NCI-H526 treated with DMSO at 0.1 percent for 48 hours (cell line): ENCODE data around the gene CLEC4M.

Experiments
- DNase-seq: peaks from one replicate; lab custom pipeline; 2025; lab: John Stamatoyannopoulos, UW

Gene CLEC4M, protein sequence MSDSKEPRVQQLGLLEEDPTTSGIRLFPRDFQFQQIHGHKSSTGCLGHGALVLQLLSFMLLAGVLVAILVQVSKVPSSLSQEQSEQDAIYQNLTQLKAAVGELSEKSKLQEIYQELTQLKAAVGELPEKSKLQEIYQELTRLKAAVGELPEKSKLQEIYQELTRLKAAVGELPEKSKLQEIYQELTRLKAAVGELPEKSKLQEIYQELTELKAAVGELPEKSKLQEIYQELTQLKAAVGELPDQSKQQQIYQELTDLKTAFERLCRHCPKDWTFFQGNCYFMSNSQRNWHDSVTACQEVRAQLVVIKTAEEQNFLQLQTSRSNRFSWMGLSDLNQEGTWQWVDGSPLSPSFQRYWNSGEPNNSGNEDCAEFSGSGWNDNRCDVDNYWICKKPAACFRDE

GRCh38 chr19:7762719-7763293 lies at the start of gene CLEC4M:
TSS of gene CLEC4M (plus strand) at chr19:7763243. CDS start at chr19:7763267, 24 bp downstream.
- DNase-seq = no peak

GRCh38 chr19:7715671-7716070 lies 47.4 kb upstream of the CLEC4M start:
- DNase-seq = no peak

GRCh38 chr19:7716762-7717161 lies 46.3 kb upstream of the CLEC4M start:
- no peak for DNase-seq

- no peak for DNase-seq
These were observed 44.4 kb upstream of the CLEC4M start for GRCh38 chr19:7718668-7719067.

DNA sequence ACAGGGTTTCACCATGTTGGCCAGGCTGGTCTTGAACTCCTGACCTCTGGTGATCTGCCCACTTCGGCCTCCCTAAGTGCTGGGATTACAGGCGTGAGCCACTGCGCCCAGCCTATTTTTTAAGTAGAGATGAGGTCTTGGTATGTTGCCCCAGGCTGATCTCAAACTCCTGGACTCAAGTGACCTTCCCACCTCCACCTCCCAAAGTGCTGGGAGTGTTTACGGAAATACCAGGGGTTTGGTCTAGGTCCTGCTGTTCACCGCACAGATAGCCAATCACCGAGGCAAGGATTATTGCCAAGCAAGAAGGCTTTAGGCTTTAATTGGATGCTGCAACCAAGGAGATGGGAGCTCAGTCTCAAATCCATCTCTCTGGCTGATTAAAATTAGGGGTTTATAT lies 42.7 kb upstream of the CLEC4M start:
- no peak for DNase-seq

- no peak for DNase-seq
These were observed 40.8 kb upstream of the CLEC4M start for GRCh38 chr19:7722231-7722651.

DNA sequence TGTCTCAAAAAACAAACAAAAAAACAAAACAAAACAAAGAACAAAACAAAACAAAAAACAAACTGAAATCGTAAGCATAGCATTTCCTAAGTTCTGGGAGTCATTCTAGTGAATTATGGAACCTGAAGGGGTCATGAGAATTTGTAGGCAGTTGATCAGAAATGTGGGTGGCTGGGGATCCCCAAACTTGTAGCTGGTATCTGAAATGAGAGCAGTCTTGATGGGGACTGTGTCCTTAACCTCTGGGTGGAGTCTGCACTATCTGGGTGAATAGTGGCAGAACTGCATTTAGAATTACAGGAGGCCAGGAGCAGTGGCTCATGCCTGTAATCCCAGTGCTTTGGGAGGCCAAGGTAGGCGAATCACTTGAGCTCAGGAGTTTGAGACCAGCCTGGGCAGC lies 37.3 kb upstream of the CLEC4M start:
- DNase-seq = no peak

GRCh38 chr19:7729211-7729610 lies 33.8 kb upstream of the CLEC4M start:
- DNase-seq = no peak

- no peak for DNase-seq
These were observed 33.2 kb upstream of the CLEC4M start for GRCh38 chr19:7729831-7730285.

GRCh38 chr19:7730286-7731217 lies 32.5 kb upstream of the CLEC4M start:
- no peak for DNase-seq

- DNase-seq = no peak
These were observed 31.8 kb upstream of the CLEC4M start for GRCh38 chr19:7731218-7731595.

DNA sequence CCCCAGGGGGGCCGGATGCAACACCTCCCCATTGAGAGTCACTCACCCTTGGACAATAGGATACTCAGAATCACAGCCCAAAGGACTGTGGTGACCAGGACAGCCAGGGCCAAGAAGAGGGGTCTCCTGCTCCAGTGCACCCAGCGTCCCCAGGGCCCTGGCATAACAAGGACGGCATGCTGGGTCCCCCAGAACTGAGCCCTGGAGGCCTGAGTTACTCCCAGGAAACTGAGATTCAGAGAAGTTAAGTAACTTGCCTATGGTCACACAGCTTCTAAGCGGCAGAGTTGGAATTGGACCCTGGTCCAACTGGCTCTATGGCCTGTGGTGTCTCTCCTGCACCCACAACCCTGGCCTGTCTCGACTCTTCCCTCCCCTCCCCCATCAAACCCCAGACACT lies 31.4 kb upstream of the CLEC4M start:
- DNase-seq = no peak

DNA sequence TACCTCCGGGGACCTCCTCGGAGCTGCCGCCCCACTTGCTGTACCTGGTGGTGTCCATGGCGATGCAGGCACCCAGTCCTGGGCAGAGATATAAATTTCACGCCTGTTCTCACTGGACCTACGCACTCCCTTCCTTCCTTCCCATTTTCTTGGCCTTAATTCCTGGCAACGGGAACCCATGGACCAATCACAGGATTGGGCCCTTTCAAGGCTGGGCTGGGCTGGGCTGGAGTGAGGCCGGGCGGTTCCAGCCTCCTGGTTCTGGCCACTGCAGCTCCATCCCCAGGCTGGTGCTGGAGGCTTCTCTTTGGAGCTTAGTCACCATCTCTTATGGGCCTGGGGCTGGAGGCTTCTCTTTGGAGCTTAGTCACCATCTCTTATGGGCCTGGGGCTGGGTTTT lies 31.0 kb upstream of the CLEC4M start, which contains the start of gene CLEC4G:
TSS of gene CLEC4G (minus strand) at position 66 of the 400 bp plus-strand sequence. CDS start at position 58, 8 bp downstream.
- no peak for DNase-seq

DNA sequence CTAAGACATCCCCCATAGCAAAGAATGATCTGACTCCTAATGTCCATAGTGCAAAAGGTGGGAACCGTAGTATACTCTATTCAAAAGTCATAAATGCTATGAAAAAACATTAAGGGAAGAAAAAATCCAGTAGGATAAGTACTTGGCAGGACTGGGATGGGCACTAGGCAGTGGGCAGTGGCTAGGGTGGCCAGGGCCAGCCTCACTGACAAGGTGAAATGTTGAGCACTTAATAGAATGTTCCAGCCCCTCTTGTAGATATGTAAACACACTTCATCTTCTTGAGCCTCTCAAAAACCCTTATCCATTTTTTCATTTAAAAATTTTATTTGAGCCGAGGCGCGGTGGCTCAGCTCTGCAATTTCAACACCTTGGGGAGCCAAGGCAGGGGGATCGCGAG lies 29.7 kb upstream of the CLEC4M start:
- DNase-seq = no peak

DNA sequence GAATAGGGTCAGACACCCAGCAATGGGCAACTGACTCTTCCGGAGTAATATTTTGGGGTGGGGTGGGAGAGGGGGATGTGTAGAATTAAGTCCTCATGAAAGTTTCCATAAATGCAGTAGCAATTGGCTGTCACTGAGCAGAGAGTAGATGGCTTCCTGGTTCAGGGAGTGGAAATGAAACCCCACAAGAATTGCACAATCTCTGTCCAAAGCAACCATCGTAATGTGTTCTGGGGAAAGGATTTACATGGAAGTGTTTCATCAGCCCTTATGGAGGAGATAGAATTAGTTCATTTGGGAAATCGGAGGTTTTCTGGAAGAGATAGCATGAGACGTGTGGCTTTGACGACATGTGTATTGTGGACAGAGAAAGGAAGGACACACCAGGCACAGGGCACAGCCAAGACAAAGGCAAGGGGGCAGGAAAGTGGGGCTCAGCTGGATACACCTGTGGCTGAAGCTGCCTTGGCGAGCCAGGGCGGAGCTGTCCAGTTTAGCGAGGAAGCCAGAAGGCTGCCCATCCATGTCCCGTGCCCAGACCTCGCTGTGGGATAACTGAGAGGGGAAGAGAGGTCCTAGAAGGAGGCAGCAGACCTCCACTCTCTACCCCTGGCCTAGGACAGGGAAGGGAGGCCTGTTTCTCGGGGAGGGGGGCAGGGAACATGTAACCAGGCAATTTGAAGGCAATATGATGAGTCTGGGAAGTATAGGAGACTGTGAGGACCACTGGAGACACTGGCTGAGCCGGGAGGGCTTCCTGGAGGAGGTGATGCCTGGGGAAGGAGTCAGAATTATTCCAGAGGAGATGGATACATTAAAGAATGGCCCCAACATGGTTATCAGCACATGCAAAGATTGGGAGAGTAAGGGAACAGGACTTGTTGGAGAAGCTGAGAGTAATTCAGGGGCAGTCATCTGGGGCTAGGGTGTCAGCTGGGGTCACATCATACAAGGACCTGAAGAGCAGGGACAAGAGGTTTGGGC lies 28.5 kb upstream of the CLEC4M start:
- no peak for DNase-seq

DNA sequence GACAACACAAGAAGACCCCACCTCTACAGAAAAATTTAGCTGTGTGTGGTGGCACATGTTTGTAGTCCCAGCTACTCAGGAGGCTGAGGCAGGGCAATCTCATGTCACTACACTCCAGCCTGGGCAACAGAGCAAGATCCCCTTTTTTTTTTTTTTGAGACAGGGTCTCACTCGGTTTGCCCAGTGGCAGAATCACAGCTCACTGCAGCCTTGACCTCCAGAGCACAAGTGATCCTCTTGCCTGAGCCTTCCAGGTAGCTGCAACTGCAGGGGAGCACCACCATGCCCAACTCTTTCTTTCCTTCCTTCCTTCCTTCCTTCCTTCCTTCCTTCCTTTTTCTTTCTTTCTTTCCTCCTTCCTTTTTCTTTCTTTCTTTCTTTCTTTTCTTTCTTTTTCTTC lies 26.9 kb upstream of the CLEC4M start:
- DNase-seq = no peak

DNA sequence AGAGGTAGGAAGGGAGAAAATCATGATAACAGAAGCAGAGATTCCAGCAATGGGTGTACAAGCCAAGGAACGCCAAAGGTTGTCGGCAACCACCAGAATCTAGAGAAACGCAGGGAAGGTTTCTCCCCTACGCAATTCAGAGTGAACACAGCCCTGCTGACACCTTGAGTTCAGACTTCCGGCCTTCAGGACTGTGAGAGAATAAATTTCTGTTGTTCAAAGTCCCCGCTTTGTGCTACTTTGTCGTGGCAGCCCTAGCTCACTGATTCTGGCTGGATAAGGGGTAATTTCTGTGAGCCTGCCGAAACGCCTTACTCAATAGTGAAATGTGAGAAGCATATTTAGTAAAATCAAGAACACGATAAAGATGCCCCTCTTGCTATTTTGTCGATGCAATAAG lies 25.8 kb upstream of the CLEC4M start:
- no peak for DNase-seq

DNA sequence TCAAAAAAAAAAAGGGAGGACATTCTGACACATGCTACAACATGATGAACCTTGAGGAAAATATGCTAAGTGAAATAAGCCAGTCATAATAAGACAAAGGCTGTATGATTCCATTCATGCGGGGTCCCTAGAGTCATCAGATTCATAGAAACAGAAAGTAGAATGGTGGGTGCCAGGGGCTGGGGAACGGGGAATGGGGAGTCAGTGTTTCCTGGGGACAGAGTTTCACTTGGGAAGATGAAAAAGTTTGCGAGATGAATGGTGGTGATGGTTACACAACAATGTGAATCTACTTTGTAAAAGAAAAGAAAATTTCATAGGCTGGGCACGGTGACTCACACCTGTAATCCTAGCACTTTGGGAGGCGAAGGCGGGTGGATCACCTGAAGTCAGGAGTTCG lies 25.0 kb upstream of the CLEC4M start:
- no peak for DNase-seq

- no peak for DNase-seq
These were observed 23.8 kb upstream of the CLEC4M start for GRCh38 chr19:7739211-7739755.

GRCh38 chr19:7739801-7740681 lies 23.0 kb upstream of the CLEC4M start:
- DNase-seq = no peak
